WTC11 (cell line): ENCODE data around the gene NDUFB10. TPM values are rescaled to one million over a fixed set of nuclear protein-coding genes. Genes with fewer than 3 reads are reported as not detected.

Source experiments
- ATF1 ChIP-seq: sonication (generic); formaldehyde crosslinking; IDR thresholded peaks from 2 replicates; pipeline ENCODE4 v1.8.1; 2023; ENCODE audit warnings: mild to moderate bottlenecking, moderate library complexity, missing genetic modification reagents
- ATF2 ChIP-seq: sonication (generic); formaldehyde crosslinking; IDR thresholded peaks from 2 replicates; pipeline ENCODE4 v1.8.1; 2022; ENCODE audit warnings: low read depth, missing genetic modification reagents, borderline replicate concordance
- ATF3 ChIP-seq: sonication (generic); formaldehyde crosslinking; conservative IDR thresholded peaks from 2 replicates; pipeline ENCODE4 v1.8.1; 2022; ENCODE audit warnings: mild to moderate bottlenecking, missing genetic modification reagents
- CDX4 ChIP-seq: fragments of 250-450 bp; sonication (Bioruptor Pico); IDR thresholded peaks from 2 replicates; pipeline ENCODE4 v1.9.0; 2021; ENCODE audit warnings: moderate library complexity, mild to moderate bottlenecking, inconsistent platforms, borderline replicate concordance
- CREM ChIP-seq: sonication (generic); formaldehyde crosslinking; IDR thresholded peaks from 2 replicates; pipeline ENCODE4 v1.8.1; 2022; ENCODE audit warnings: mild to moderate bottlenecking, missing genetic modification reagents, moderate library complexity
- ESRRA ChIP-seq: sonication (generic); formaldehyde crosslinking; IDR thresholded peaks from 2 replicates; pipeline ENCODE4 v1.8.1; 2022; ENCODE audit warnings: mild to moderate bottlenecking, missing genetic modification reagents, borderline replicate concordance
- ETV6 ChIP-seq: sonication (generic); formaldehyde crosslinking; IDR thresholded peaks from 2 replicates; pipeline ENCODE4 v1.8.1; 2022; ENCODE audit warnings: mild to moderate bottlenecking, missing genetic modification reagents
- FOXJ3 ChIP-seq: sonication (generic); formaldehyde crosslinking; IDR thresholded peaks from 2 replicates; pipeline ENCODE4 v1.9.0; 2021; ENCODE audit warnings: missing genetic modification reagents, mild to moderate bottlenecking, borderline replicate concordance
- FOXP4 ChIP-seq: sonication (generic); formaldehyde crosslinking; IDR thresholded peaks from 2 replicates; pipeline ENCODE4 v1.8.0; 2022; ENCODE audit warnings: mild to moderate bottlenecking, missing genetic modification reagents
- JUN ChIP-seq: sonication (generic); formaldehyde crosslinking; IDR thresholded peaks from 2 replicates; pipeline ENCODE4 v1.8.0; 2023; ENCODE audit warnings: mild to moderate bottlenecking, missing genetic modification reagents
- KAT7 ChIP-seq: sonication (generic); formaldehyde crosslinking; IDR thresholded peaks from 2 replicates; pipeline ENCODE4 v1.8.1; 2023; ENCODE audit warnings: missing genetic modification reagents, mild to moderate bottlenecking, borderline replicate concordance
- PRDM15 ChIP-seq: sonication (generic); formaldehyde crosslinking; IDR thresholded peaks from 2 replicates; pipeline ENCODE4 v1.8.0; 2022; ENCODE audit warnings: missing genetic modification reagents
- SOX15 ChIP-seq: fragments of 250-450 bp; sonication (Bioruptor Pico); IDR thresholded peaks from 2 replicates; pipeline ENCODE4 v1.9.0; 2021; ENCODE audit warnings: mild to moderate bottlenecking
- TEAD1 ChIP-seq: sonication (generic); formaldehyde crosslinking; IDR thresholded peaks from 2 replicates; pipeline ENCODE4 v1.8.0; 2022; ENCODE audit warnings: mild to moderate bottlenecking, missing genetic modification reagents
- USF2 ChIP-seq: sonication (generic); formaldehyde crosslinking; IDR thresholded peaks from 2 replicates; pipeline ENCODE4 v1.8.1; 2023; ENCODE audit warnings: mild to moderate bottlenecking, missing genetic modification reagents, moderate library complexity
- ZBTB21 ChIP-seq: sonication (generic); formaldehyde crosslinking; IDR thresholded peaks from 2 replicates; pipeline ENCODE4 v1.8.1; 2023; ENCODE audit warnings: mild to moderate bottlenecking, missing genetic modification reagents, borderline replicate concordance
- ZBTB43 ChIP-seq: sonication (generic); formaldehyde crosslinking; IDR thresholded peaks from 2 replicates; pipeline ENCODE4 v1.8.1; 2023; ENCODE audit warnings: mild to moderate bottlenecking, missing genetic modification reagents
- ZMAT4 ChIP-seq: fragments of 250-450 bp; sonication (Bioruptor Pico); IDR thresholded peaks from 2 replicates; pipeline ENCODE4 v1.9.0; 2021; ENCODE audit warnings: mild to moderate bottlenecking
- ZNF138 ChIP-seq: sonication (generic); formaldehyde crosslinking; conservative IDR thresholded peaks from 2 replicates; pipeline ENCODE4 v1.8.1; 2022; ENCODE audit warnings: mild to moderate bottlenecking, moderate library complexity, missing genetic modification reagents
- ZNF396 ChIP-seq: fragments of 250-450 bp; sonication (Bioruptor Pico); IDR thresholded peaks from 2 replicates; pipeline ENCODE4 v1.8.0; 2021; ENCODE audit warnings: mild to moderate bottlenecking, moderate library complexity, borderline replicate concordance
- ZNF416 ChIP-seq: fragments of 250-450 bp; sonication (Bioruptor Pico); IDR thresholded peaks from 2 replicates; pipeline ENCODE4 v1.9.0; 2021; ENCODE audit warnings: mild to moderate bottlenecking, inconsistent platforms
- ZNF532 ChIP-seq: fragments of 250-450 bp; sonication (Bioruptor Pico); IDR thresholded peaks from 2 replicates; pipeline ENCODE4 v1.9.0; 2021; ENCODE audit warnings: mild to moderate bottlenecking, borderline replicate concordance
- total RNA-seq: library from RNA; stranded (reverse); gene quantifications from 3 replicates; pipeline ENCODE4 v1.2.3, GENCODE V29; 2021

Gene NDUFB10
- total RNA-seq, 1 experiment from 2014 or later = 228 TPM

- TF ChIP-seq KAT7 (CRISPR knock-in tag) (0 out of 2 replicates have a peak, but pooled peaks have one; percentile 60), ZNF532 (CRISPR knock-in tag) (no peak), ATF3 (CRISPR knock-in tag) (no peak), TEAD1 (CRISPR knock-in tag) (peak; percentile 67), CREM (no peak; the same call in 1 of the 2 replicates), JUN (CRISPR knock-in tag) (no peak), USF2 (CRISPR knock-in tag) (no peak), ZBTB43 (CRISPR knock-in tag) (peak; percentile 56; the same call in 1 of the 2 replicates), ZMAT4 (no peak), FOXJ3 (CRISPR knock-in tag) (no peak), CDX4 (CRISPR knock-in tag) (no peak), ZNF138 (CRISPR knock-in tag) (no peak), ATF2 (CRISPR knock-in tag) (no peak), ZNF416 (CRISPR knock-in tag) (no peak), PRDM15 (CRISPR knock-in tag) (no peak), ETV6 (CRISPR knock-in tag) (0 out of 2 replicates have a peak, but pooled peaks have one; percentile 65), SOX15 (CRISPR knock-in tag) (no peak), FOXP4 (CRISPR knock-in tag) (peak; percentile 72; the same call in 1 of the 2 replicates), ZNF396 (CRISPR knock-in tag) (no peak), ZBTB21 (CRISPR knock-in tag) (peak; percentile 39; the same call in 1 of the 2 replicates), ESRRA (CRISPR knock-in tag) (no peak; the same call in 1 of the 2 replicates), ATF1 (0 out of 2 replicates have a peak, but pooled peaks have one; percentile 62)
These were observed 20.1 kb downstream of the NDUFB10 start (continued) for GRCh38 chr16:1979271-1980029.
